Activated CD4-positive, alpha-beta T cell treated with anti-CD3 and anti-CD28 coated beads, Interleukin-2, Interleukin-4, amounts not matched to agents 100 ng/mL and 50 ng/mL, durations not matched to agents 16 hours and 8 hours (primary cell): ENCODE results near the gene PI4KA.
A peak's percentile ranks its signal among the peaks of the same experiment; 100 is the strongest.

ENCODE experiments used
- DNase-seq: peaks from one replicate; pipeline ENCODE4 v3.0.0-alpha.2; 2020; ENCODE audit warnings: low spot score

The PI4KA gene

DNA sequence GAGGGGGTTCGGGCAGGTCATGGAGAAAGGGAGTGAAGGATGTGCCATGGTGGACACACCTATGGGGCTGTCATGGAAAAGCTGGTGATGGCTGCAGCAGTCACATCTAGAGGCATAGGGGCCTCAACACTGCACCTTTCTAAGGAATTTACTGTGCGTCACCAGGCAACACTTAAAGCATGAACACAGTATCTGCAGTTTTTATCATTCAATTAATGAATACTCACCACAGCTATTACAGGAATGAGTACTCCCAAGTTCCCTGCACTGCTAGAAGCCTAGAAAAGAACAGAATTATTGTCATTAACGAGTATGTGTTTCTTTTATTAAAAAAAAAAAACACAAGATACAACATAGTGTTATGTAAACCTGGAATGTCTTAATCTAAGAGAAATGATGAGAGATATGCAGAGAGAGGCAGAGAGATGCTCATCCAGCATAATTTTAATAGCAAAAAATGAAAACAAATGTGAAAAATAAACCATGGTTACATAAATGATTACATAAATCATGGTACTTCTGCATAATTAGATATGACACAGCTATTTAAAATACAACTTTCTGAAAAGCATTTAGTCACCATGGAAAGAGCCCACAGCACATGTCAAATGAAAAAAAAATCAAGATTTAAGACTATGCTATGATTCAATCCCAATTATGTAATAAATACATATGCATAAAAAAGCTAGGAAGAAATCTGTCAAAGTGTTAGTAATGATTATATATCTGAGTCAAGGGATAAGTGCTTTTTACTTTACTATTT is 65.5 kb downstream of the PI4KA start:
- DNase-seq, result no peak

DNA sequence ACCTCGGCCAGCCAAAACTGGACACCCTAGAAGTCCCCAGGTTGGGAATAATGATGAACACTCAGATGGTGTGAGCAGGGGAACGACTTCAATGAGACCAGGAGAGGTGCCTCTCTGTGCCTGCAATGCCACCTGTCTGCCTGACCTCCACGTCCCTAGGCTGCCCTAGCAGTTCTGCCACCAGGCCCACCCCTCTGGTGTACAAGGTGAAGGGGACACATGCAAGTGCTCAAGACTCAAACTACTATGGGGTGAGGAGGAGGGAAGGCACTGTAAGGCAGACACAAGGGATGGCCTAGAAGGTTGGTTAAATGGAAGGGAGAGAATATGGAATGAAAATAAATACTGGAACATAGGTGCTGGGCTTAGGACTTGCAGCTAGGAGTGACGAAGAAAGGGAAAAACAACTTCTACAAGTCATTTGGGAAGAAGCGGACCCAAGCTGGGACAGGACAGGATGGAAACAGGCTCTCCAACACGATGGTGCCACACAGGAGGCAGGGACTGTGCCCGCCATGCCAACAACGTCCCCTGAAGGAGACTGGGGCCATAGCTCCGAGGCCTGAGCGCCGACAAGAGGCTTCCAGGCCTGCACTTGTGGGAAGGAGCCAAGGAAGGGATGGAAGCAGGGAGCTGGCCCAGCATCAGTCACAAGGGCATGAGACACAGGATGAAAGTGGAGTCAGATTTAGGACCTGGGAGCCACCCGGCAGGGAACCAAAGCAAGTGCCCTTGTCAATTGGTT is 66.2 kb downstream of the PI4KA start:
- DNase-seq, result no peak

DNA sequence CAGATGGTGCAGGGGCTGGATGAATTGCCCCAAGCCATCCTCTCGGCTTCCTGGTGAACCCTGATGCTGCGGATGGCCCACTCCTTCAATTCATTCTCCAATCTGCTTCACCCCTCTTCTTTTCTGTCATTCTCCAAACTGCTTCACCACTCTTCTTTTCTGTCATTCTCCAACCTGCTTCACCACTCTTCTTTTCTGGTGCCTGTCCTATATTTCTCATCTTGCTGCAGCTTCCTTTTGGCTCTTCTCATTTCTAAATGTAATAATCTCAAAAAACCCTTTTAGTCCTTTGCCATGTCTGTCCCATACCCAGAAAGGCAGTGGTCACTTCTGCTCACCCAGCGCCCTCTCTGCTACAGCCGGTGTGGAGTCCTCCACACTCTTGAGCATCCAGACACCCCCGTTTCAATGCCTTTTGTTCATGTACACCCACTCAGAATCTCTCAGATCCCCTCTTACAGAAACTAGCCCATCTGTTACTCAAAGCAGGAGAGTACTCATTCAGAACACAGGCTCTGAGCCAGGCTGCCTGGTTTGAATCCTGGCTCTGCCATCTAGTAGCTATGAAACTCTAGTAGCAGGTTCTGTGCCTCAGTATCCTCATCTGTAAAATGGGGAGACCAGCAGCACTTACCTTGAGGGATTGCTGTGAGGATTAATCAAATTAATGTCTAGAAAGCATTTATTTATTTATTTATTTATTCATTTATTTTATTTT is 69.8 kb downstream of the PI4KA start:
- DNase-seq, result no peak

DNA sequence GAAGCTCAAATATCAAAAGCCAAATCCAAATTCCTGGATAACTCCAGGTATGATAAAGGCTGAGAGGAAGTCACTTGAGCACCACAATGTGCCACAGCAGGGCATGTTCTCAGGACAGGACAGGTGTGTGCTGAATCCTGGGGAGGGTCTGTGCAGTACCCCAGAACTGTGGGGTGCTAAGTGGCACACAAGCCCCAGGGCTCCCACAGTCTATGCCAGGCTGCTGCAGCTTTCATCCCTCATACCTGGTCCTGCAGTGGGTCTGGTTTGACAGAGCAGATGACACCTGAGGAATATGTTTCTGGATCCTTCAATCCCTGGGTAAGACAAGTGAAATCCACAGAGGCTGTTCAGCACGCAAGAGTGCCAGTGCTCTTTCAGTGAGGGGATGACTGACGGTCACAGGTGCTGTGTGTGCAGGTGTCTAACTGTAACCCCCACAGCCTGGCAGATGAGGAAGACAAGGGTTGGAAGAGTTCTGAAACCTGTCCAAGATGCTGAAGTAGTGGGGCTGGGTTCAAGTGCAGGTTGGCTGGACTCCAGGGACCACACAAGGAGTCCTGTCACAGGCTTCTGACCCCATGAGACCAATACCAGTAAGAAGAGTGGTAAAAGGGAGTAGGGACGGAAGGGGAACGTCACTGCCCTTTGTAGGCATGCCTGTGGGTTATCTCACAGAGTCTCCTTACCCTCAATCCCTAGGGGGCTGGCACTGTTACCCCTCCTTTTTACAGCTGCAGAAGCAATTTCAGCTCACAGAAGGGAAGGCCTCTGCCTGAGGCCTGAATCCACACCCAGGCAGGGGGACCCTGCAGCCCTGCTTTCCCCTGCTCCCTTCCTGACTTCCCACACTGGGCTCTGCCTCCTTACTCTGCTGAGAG is 70.6 kb downstream of the PI4KA start:
- DNase-seq, result no peak

DNA sequence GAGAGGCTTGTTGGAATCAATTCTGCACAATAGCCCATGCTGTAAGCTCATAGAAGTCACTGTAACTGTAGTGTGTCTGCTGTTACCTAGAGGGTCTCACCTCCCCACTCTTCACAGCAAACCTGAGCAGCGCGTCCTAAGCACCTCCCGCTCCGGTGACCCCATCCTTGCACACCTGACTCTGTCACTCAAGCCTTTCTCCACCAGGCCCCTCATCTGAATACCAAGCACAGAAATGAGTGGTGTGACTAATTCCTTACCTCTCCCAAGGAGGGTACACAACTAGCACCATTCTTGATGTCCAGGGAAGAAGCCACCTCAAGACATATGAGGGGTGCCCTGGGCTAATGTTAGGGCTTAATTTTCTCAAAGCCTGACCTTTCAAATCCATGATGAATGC is 71.4 kb downstream of the PI4KA start:
- DNase-seq, result no peak

DNA sequence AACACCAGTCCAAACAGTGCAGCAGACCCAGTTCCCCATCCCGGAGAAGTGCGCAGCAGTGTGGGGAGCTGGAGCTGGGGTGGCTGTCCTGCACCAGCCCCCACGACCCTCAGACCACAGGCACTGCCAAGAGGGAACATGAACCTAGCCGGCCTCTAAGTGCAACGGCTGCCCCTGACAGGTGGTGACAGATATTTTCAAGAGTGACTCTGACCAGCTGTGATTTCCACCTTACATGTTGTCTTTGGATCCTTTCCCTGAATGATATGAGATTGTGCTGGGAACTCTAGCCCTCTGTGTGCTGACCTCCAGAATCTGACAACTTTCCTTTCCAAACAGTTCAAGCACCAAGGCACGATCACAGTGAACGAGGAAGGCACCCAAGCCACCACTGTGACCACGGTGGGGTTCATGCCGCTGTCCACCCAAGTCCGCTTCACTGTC is 72.1 kb downstream of the PI4KA start:
- DNase-seq, result no peak

DNA sequence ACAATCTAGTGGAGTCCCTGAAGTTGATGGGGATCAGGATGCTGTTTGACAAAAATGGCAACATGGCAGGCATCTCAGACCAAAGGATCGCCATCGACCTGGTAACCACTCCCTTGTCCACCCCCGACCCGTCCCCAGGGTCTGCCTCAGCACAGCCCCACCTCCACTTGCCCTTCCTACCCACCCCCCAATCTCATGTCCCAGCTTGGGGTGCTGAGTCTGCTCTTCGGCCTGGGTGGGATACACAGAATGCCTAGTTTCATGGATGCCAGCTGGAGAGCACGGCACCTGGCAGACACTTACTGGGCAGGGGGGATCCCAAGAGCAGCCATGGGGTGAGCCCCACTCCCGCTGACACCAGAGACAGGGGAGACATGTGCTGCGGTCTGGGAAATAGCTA is 72.6 kb downstream of the PI4KA start:
- no peak for DNase-seq

DNA sequence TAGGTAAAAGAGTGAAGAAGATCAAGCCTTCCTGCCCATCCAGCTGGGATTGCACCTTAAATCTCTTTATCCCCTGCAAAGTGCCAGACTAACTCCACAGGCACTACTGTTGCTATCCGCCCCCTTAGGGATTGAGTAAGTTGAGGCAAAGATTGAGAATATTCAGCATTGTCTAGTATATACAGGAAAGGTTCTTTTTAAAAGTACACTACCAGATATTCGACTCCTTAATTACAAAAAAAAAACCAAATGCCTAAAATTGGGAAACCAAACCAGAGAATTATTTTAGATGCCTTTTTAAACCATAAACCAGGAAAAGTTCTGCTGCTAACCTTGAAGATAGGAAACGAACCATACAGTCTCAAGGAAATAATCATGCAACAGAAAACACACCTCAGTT is 73.2 kb downstream of the PI4KA start:
- DNase-seq, result no peak

DNA sequence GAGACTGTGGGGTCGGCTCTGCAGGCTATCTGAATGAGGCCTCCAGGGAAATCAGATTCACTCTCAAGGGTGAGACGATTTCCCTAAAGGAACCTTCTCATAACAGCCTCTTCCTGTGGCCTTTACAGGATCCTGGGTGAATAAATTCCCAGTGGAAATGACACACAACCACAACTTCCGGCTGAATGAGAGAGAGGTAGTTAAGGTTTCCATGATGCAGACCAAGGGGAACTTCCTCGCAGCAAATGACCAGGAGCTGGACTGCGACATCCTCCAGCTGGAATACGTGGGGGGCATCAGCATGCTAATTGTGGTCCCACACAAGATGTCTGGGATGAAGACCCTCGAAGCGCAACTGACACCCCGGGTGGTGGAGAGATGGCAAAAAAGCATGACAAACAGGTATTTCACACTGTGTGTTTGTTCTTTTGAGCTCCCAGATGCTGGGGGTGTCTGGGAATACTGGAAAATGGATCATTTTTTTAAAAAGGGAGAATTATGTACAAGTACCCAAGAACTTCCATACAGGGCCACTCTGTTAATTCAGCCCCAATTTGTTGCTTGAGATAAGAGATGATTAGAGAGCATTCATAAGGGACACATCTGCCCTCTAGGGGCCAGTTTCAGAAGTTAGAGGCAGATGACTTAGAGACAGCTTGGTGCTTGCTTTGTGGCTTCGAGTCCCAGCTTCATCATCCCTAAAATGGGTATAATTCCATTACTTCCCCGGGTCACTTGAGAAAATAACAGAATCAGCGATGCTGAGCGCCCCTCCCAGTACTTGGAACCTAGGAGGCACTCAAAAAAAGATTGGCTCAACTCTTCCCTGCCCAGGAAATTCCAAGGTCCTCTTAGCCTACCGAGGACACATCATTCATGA is 74.5 kb downstream of the PI4KA start:
- DNase-seq, result peak; percentile 54

DNA sequence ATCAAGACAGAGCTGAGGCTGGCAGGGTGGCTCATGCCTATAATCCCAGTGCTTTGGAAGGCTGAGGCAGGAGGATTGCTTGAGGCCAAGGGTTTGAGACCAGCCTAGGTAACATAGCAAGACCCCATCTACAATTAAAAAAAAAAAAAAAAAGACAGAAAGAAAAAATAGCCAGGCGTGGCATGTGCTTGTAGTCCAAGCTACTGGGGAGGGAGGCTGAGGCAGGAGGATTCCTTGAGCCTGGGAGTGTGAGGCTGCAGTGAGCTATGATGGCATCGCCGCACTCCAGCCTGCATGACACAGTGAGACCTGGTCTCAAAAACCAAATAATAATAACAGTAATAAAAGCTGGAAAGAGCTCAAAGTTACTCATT is 75.3 kb downstream of the PI4KA start:
- DNase-seq, result no peak

DNA sequence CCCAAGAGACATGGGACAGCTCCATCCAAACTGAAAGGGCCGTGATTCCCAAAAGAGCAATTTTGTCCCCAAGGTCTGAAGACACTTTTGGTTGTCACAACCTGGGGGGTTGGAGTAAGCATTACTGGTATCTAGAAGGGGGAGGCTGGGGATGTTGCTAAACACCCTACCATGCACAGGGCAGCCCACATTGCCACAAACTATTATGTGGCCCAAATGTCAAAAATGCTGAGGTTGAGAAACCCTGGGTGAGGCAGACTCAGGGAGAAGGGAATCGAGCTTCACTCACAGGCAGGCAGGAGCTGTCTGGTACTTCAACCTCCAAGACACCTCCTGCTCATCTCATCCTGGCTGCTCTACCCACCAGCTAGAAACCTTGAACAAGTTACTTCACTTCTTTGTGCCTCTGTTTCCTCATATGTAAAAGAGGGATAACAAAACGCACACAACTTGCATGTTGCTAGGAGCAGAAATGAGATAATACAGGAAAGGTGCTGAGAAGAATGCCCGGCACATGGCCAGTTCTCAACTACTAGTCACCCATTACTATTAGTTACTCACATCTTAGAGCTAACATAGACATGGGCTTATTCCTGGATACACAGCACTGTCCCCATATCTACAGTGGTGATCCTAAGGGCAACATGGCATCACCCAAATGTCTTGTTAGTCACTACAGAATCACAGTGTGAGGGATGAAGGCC is 75.9 kb downstream of the PI4KA start:
- no peak for DNase-seq

DNA sequence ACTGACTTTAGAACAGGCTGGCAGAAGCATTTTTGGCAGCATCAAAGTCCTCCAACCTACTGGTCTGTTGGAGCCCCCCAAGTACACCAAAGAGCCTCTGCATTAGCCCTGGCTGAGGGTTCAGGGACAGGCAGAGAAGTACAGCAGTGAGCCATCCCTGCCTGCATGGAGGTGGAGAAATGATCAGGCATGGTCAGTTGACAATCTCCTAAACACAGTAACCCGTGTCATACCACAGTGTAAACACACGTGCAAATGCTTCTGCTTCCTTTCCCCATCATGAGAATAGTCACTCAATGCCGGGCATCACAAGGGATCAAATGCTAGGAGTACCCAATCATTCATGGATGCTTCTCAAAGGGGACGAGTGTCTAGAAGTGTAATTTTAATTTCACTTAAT is 76.5 kb downstream of the PI4KA start:
- no peak for DNase-seq

DNA sequence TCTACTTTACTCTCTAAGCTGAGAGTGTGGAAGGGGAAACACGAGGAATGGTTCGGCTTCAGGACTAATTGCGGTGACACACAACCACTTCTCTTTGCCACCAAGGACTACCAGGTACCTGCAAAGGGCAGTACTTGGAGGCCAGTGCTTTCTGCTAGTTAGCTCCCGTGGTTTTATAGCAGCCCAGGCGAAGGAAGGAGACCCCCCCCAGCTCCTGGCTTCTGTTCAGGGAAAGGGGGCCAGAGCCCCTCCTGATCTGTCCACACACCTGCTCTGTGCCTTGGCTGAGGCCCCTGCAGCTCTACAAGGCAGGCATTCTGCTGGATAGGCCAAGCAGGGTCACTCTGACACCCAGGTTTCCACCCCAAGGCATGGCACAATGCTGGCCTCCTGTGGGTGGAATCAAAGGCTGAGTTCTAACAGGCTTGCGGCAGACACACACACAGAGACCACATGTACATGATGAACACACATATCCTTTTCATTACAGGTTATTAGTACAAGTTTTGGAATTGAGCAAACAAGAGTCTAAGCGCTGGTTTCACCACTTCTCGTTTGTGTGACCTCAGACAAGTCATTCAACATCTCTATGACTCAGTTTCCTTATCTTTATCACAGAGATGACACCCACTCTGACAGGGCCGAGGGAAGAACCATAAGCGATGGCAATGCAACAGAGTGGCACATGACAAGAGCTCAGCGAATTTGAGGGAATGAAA is 77.2 kb downstream of the PI4KA start:
- peak; percentile 67 for DNase-seq

DNA sequence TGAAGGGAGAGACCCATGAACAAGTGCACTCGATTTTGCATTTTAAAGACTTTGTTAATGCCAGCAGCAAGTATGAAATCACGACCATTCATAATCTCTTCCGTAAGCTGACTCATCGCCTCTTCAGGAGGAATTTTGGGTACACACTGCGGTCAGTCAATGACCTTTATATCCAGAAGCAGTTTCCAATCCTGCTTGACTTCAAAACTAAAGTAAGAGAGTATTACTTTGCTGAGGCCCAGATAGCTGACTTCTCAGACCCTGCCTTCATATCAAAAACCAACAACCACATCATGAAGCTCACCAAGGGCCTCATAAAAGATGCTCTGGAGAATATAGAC is 78.8 kb downstream of the PI4KA start:
- DNase-seq, result no peak

DNA sequence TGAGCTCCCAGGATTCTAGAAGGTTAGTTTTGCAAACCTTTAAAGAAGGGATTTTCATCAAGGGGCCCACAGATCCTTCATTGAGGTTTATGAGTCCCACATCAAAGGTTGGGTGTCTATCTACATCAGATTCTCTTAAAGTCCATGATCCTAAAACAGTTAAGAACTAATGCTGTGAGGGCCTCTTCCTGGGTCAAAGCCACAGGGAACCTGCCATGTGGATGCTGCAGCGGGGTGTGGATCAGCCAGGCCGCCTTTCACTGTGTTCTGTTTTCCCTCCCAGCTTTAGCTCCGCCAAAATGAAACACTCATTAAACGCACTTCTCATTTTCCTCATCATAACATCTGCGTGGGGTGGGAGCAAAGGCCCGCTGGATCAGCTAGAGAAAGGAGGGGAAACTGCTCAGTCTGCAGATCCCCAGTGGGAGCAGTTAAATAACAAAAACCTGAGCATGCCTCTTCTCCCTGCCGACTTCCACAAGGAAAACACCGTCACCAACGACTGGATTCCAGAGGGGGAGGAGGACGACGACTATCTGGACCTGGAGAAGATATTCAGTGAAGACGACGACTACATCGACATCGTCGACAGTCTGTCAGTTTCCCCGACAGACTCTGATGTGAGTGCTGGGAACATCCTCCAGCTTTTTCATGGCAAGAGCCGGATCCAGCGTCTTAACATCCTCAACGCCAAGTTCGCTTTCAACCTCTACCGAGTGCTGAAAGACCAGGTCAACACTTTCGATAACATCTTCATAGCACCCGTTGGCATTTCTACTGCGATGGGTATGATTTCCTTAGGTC is 79.4 kb downstream of the PI4KA start:
- no peak for DNase-seq

DNA sequence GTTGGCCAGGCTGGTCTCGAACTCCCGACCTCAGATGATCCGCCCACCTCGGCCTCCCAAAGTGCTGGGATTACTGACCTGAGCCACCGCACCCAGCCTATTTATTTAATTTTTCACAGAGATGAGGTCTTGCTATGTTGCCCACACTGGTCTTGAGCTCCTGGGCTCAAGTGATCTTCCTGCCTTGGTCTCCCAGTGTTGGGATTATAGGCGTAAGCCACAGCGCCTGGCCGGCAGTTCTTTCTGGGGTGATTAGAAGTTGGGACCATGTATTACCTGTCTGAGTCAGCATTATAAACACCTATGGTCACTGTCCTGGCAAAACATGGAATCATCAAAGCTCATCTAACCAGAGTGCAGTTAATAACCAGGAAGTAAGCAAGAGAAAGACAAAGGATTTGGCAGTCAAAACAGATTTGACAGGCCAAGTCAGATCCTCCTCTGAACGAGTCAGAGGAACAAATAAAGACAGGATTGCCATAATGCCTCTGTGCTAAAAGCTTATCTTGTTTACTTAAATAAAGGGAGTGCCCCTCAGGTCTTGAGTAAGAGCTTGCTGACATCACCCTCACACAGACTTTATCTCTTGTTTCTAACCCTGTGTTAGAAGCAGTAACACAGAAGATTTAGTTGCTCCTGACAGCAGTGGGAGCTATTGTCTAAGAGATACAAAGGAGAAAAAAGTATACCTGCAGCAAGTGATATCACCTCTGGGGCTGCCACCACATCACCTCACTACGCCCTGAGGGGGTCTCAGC is 81.0 kb downstream of the PI4KA start:
- DNase-seq, result peak; percentile 21

DNA sequence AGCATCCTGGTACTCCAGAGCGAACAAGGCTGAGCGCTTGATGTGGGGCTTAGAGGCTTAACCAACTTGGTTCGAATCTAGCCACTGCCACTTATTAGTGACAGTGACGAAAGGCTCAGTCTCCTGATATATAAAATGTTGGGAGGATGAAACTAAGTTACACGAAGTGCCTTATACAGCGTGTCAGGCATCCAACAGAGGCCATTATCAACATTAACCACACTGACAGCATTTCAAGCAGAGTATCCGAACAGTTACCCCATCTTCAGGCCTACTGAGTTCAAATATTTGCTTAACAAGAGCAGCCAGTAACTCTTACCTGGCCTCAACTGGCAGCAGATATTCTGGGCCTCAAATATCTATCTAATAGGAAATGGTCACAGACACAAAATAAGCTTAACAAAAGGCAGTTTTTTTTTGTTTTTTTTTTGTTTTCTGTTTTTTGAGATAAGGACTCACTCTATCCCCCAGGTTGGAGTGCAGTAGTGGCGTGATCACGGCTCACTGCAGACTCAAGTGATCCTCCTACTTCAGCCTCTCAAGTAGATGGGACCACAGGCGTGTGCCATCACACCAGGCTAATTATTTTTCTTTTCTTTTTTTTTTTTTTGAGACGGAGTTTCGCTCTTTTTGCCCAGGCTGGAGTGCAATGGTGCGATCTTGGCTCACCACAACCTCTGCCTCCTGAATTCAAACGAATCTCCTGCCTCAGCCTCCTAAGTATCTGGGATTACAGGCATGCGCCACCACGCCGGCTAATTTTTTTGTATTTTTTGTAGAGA is 81.8 kb downstream of the PI4KA start:
- DNase-seq, result no peak
